GM12865 (cell line): ENCODE measurements around the gene CCDC154.

ENCODE experiments used
- DNase-seq: peaks from one replicate; pipeline ENCODE4 v3.0.0; 2010; ENCODE audit warnings: low read depth
- H3K4me3 ChIP-seq: 2 replicates; pipeline ENCODE4 v1.5.1; 2011; ENCODE audit warnings: mild to moderate bottlenecking, low read depth, low read length, control low read depth
- CTCF ChIP-seq: IDR thresholded peaks from 2 replicates; pipeline ENCODE4 v1.5.1; 2011; ENCODE audit warnings: low read length, control low read depth, low read depth, inconsistent platforms; ENCODE audit not compliant: insufficient read depth; ENCODE audit errors: missing control alignments

The CCDC154 gene

GRCh38 chr16:1454561-1454960 lies 10.2 kb upstream of the CCDC154 start:
- DNase-seq = no peak
- no peak overlapping the region for H3K4me3 ChIP-seq
- no peak for TF ChIP-seq CTCF

GRCh38 chr16:1453316-1453715 lies 9.0 kb upstream of the CCDC154 start:
- H3K4me3 ChIP-seq = no peak overlapping the region
- TF ChIP-seq CTCF = no peak
- DNase-seq = no peak

- DNase-seq = no peak
- no peak for TF ChIP-seq CTCF
- no peak overlapping the region for H3K4me3 ChIP-seq
Measured at GRCh38 chr16:1452530-1452929, 8.2 kb upstream of the CCDC154 start.

- no peak overlapping the region for H3K4me3 ChIP-seq
- no peak for TF ChIP-seq CTCF
- no peak for DNase-seq
Measured at GRCh38 chr16:1451702-1452392, 7.5 kb upstream of the CCDC154 start.

GRCh38 chr16:1450841-1451240 lies 6.5 kb upstream of the CCDC154 start:
- DNase-seq = no peak
- H3K4me3 ChIP-seq = no peak overlapping the region
- TF ChIP-seq CTCF = no peak

GRCh38 chr16:1450218-1450617 lies 5.9 kb upstream of the CCDC154 start:
- DNase-seq = no peak
- no peak overlapping the region for H3K4me3 ChIP-seq
- no peak for TF ChIP-seq CTCF

GRCh38 chr16:1449201-1449788 lies 4.9 kb upstream of the CCDC154 start:
- DNase-seq = no peak
- H3K4me3 ChIP-seq = no peak overlapping the region
- no peak for TF ChIP-seq CTCF
